ENCODE results near the gene RPTOR. TPM values are rescaled to one million over a fixed set of nuclear protein-coding genes. Genes with fewer than 3 reads are reported as not detected.

Gene RPTOR
- total and polyA plus RNA-seq, 2 donors (not counting 3 experiments of a cell fraction or from before 2014, with no cell fraction given), result 10.7 to 41.8 TPM

- BruUV-seq (replicated peaks), result no TSS peak
- no peak overlapping the region for H3K4me2 ChIP-seq (ENCODE audit: insufficient read depth, low read length)
- H3K9me1 ChIP-seq (replicated peaks; ENCODE audit: control insufficient read depth, extremely low read depth, insufficient read depth, low read length), result no peaks in the 10 kb centered on the region
- H2AFZ ChIP-seq (ENCODE audit: low read depth, low read length), result no peak overlapping the region
- dilution Hi-C loops (cut with MboI; ENCODE audit: extremely low pct_ligation_motif_present, low sequenced_read_pairs) (no loop called here), intact Hi-C loops (cut with micrococcal nuclease) (no loop called here)
- no peaks in the 10 kb centered on the region for H3K27me3 ChIP-seq (ENCODE audit: control insufficient read depth in 2 of 2, insufficient read depth in 2 of 2, low read length in 2 of 2)
- no peaks in the 10 kb centered on the region for H3K79me2 ChIP-seq (ENCODE audit: control insufficient read depth, insufficient read depth, low read length)
- H3K4me3 ChIP-seq (replicated peaks in 1 of 3; ENCODE audit: insufficient read depth in 1 of 3, low read depth in 1 of 3, low read length in 3 of 3), result no peak overlapping the region
- no peaks in the 10 kb centered on the region for H4K20me1 ChIP-seq (replicated peaks; ENCODE audit: control insufficient read depth, extremely low read depth, insufficient read depth, low read length)
- ChIA-PET CTCF (interaction anchor here (0.9 to 4.5 kb wide), 4 partner anchors 13 to 545 kb away, joined by 3 to 53 read pairs (median 5); no protein-coding TSS in a partner anchor), POLR2A (no interaction called here)
- FAIRE-seq (no peak), DNase-seq (ENCODE audit: low read depth, low spot score) (no peak)
- no peaks in the 10 kb centered on the region for H3K9me3 ChIP-seq (replicated peaks; ENCODE audit: control insufficient read depth, insufficient read depth, low read length)
- no peak overlapping the region for H3K9ac ChIP-seq (replicated peaks; ENCODE audit: extremely low read depth, insufficient read depth, low read length)
- H3K27ac ChIP-seq (ENCODE audit: insufficient read depth, low read depth, low read length), result no peak overlapping the region
- no peaks in the 10 kb centered on the region for H3K36me3 ChIP-seq (ENCODE audit: control insufficient read depth in 2 of 2, extremely low read depth in 1 of 2, insufficient read depth in 2 of 2, low read length in 2 of 2)
- H3K4me1 ChIP-seq (ENCODE audit: control insufficient read depth, extremely low read depth, insufficient read depth, low read length), result no peaks in the 10 kb centered on the region
- TF ChIP-seq GATA2 (IDR thresholded peaks at IDR 0.05; ENCODE audit: insufficient read depth, insufficient read length, low read depth, low read length), result no peak
- no peak for TF ChIP-seq MYC (IDR thresholded peaks at IDR 0.05; ENCODE audit: low read depth, low read length)
- no peak for TF ChIP-seq EZH2 (IDR thresholded peaks at IDR 0.05; ENCODE audit: borderline replicate concordance, low read depth, low read length, severe bottlenecking)
- TF ChIP-seq POLR2A (IDR thresholded peaks at IDR 0.05; ENCODE audit: low read depth, low read length), result no peak
- TF ChIP-seq FOS (IDR thresholded peaks at IDR 0.05; ENCODE audit: borderline replicate concordance, insufficient read depth, low read length), result no peak
- no peak for TF ChIP-seq CTCF (IDR thresholded peaks at IDR 0.05; ENCODE audit: extremely low read depth in 1 of 2, insufficient read depth in 1 of 2, low read depth in 1 of 2, low read length in 2 of 2)
- TF ChIP-seq MAX (IDR thresholded peaks at IDR 0.05; ENCODE audit: insufficient read depth, insufficient read length), result no peak
- no peak for TF ChIP-seq JUN (IDR thresholded peaks at IDR 0.05; ENCODE audit: borderline replicate concordance, insufficient read depth, insufficient read length, low read depth)
- no peak for TF ChIP-seq POLR2AphosphoS5 (IDR thresholded peaks at IDR 0.05; ENCODE audit: insufficient read depth, low read depth, low read length)
Measured at GRCh38 chr17:80971704-80972304, 427.2 kb downstream of the RPTOR start.

Measured in endothelial cell of umbilical vein (primary cell).